Measurements from ENCODE around the gene PPP2R2B. TPM values are rescaled to one million over a fixed set of nuclear protein-coding genes. Genes with fewer than 3 reads are reported as not detected.

The PPP2R2B gene
- total RNA-seq (14.1 and 21.1 TPM in 2 replicates), polyA plus RNA-seq (14.4 and 32.9 TPM in 2 replicates)

GRCh38 chr5:146878476-146879172 lies at the start of gene PPP2R2B:
PPP2R2B (minus strand) TSS chr5:146878757.
- DNase-seq (ENCODE audit: low read depth in 1 of 2, low spot score in 1 of 2) = peak; percentile 46 to 62
- peak within 1 kb of the TSS; percentile 76 for H3K4me3 ChIP-seq
- H3K27me3 ChIP-seq = peaks cover 49% of the 10 kb centered on the region
- H3K27ac ChIP-seq = no peak within 1 kb of the TSS
- no peaks in the 10 kb centered on the region for H3K9me3 ChIP-seq (ENCODE audit: low read depth)
- peaks cover 19% of the 10 kb centered on the region for H3K4me1 ChIP-seq (ENCODE audit: low read depth)
- no peaks in the 10 kb centered on the region for H3K36me3 ChIP-seq
- no peak for TF ChIP-seq CTCF (IDR thresholded peaks at IDR 0.05; ENCODE audit: low read depth, low read length)

GRCh38 chr5:146924132-146924531 lies 45.6 kb upstream of the PPP2R2B start:
- H3K27me3 ChIP-seq = no peaks in the 10 kb centered on the region
- no peak for TF ChIP-seq CTCF (IDR thresholded peaks at IDR 0.05; ENCODE audit: low read depth, low read length)
- no peak overlapping the region for H3K4me3 ChIP-seq
- H3K4me1 ChIP-seq (ENCODE audit: low read depth) = no peaks in the 10 kb centered on the region
- no peaks in the 10 kb centered on the region for H3K36me3 ChIP-seq
- no peak overlapping the region for H3K27ac ChIP-seq
- no peaks in the 10 kb centered on the region for H3K9me3 ChIP-seq (ENCODE audit: low read depth)
- DNase-seq (ENCODE audit: low read depth in 1 of 2, low spot score in 1 of 2) = no peak

GRCh38 chr5:146921225-146921624 lies 42.7 kb upstream of the PPP2R2B start:
- no peak for TF ChIP-seq CTCF (IDR thresholded peaks at IDR 0.05; ENCODE audit: low read depth, low read length)
- H3K36me3 ChIP-seq = no peaks in the 10 kb centered on the region
- H3K27me3 ChIP-seq = no peaks in the 10 kb centered on the region
- DNase-seq (ENCODE audit: low read depth in 1 of 2, low spot score in 1 of 2) = no peak
- H3K4me1 ChIP-seq (ENCODE audit: low read depth) = no peaks in the 10 kb centered on the region
- no peak overlapping the region for H3K27ac ChIP-seq
- no peaks in the 10 kb centered on the region for H3K9me3 ChIP-seq (ENCODE audit: low read depth)
- no peak overlapping the region for H3K4me3 ChIP-seq

GRCh38 chr5:146920351-146920881 lies 41.9 kb upstream of the PPP2R2B start:
- no peak for DNase-seq (ENCODE audit: low read depth in 1 of 2, low spot score in 1 of 2)

GRCh38 chr5:146919304-146919703 lies 40.7 kb upstream of the PPP2R2B start:
- H3K27ac ChIP-seq = no peak overlapping the region
- no peaks in the 10 kb centered on the region for H3K9me3 ChIP-seq (ENCODE audit: low read depth)
- no peaks in the 10 kb centered on the region for H3K27me3 ChIP-seq
- no peak for DNase-seq (ENCODE audit: low read depth in 1 of 2, low spot score in 1 of 2)
- no peak for TF ChIP-seq CTCF (IDR thresholded peaks at IDR 0.05; ENCODE audit: low read depth, low read length)
- no peaks in the 10 kb centered on the region for H3K4me1 ChIP-seq (ENCODE audit: low read depth)
- no peaks in the 10 kb centered on the region for H3K36me3 ChIP-seq
- H3K4me3 ChIP-seq = no peak overlapping the region

More at GRCh38 chr5:146920351-146920881, 41.9 kb upstream of the PPP2R2B start:
- Histone ChIP-seq H3K27ac (no peak overlapping the region), H3K36me3 (no peaks in the 10 kb centered on the region), H3K4me1 (ENCODE audit: low read depth) (no peaks in the 10 kb centered on the region), H3K9me3 (ENCODE audit: low read depth) (no peaks in the 10 kb centered on the region), H3K4me3 (no peak overlapping the region), H3K27me3 (no peaks in the 10 kb centered on the region)
- no peak for TF ChIP-seq CTCF (IDR thresholded peaks at IDR 0.05; ENCODE audit: low read depth, low read length)

Measured in cardiac muscle cell (in vitro differentiated cells and primary cell).